ENCODE measurements around the gene CDKN2AIP. TPM values are rescaled to one million over a fixed set of nuclear protein-coding genes. Genes with fewer than 3 reads are reported as not detected.

Gene CDKN2AIP
- total and polyA plus RNA-seq, 10 of the 15 experiments (the other 5 are each of a cell fraction or from before 2014, with no cell fraction given) = 6.0 to 22.7 (median 15.9) TPM

- TF ChIP-seq MLLT1 (IDR thresholded peaks at IDR 0.05) = no peak
- TF ChIP-seq JUND (IDR thresholded peaks at IDR 0.05; ENCODE audit: low read depth, low read length) = no peak
Measured at GRCh38 chr4:183450108-183450507, 5.7 kb downstream of the CDKN2AIP start (continued).

GRCh38 chr4:183455431-183456195 lies 11.2 kb downstream of the CDKN2AIP start:
- POLR2A ChIA-PET = no interaction called here
- in situ Hi-C loops (cut with MboI) = no loop called here
- WGBS (ENCODE audit: insufficient coverage, insufficient replicate concordance, low lambda C conversion rate, missing lambda C conversion rate) = 74% methylated on average over 6 of the region's 7 CpGs

More at GRCh38 chr4:183455431-183456195, 11.2 kb downstream of the CDKN2AIP start:
- ChIA-PET CTCF (no interaction called here), SMC1A (ENCODE audit: uncharacterized antibody, unreplicated experiment) (interaction anchor here (1.5 kb wide), 1 partner anchor 11 kb away, joined by 3 read pairs; the partner anchor contains the start of gene CDKN2AIP), RAD21 (ENCODE audit: unreplicated experiment) (no interaction called here)
- no peaks in the 10 kb centered on the region for H3K79me2 ChIP-seq (ENCODE audit: control insufficient read depth, insufficient read depth, low read length)
- H3K4me3 ChIP-seq = no peak overlapping the region
- no peaks in the 10 kb centered on the region for H4K20me1 ChIP-seq (ENCODE audit: control insufficient read depth, insufficient read depth)
- intact Hi-C loops (cut with micrococcal nuclease; ENCODE audit: unreplicated experiment) = no loop called here
- H2AFZ ChIP-seq (ENCODE audit: control insufficient read depth, low read depth, low read length) = no peak overlapping the region
- ATAC-seq = no peak
- no peak for FAIRE-seq
- no peak for DNase-seq (ENCODE audit: low read depth, low spot score)
- no peak overlapping the region for H3K9ac ChIP-seq (ENCODE audit: control insufficient read depth, insufficient read depth, low read length)
- no peaks in the 10 kb centered on the region for H3K36me3 ChIP-seq (ENCODE audit: control insufficient read depth in 2 of 2, insufficient read depth in 2 of 2, low read length in 1 of 2)
- H3K27ac ChIP-seq (ENCODE audit: control insufficient read depth, insufficient read depth) = no peak overlapping the region
- no peaks in the 10 kb centered on the region for H3K27me3 ChIP-seq (replicated peaks in 1 of 2; ENCODE audit: control insufficient read depth in 2 of 2, insufficient read depth in 2 of 2, low read length in 1 of 2)
- H3K9me3 ChIP-seq (replicated peaks; ENCODE audit: control insufficient read depth, insufficient read depth, low read length) = no peaks in the 10 kb centered on the region
- no TSS peak for BruUV-seq (replicated peaks)
- H3K4me1 ChIP-seq (ENCODE audit: control insufficient read depth, insufficient read depth, low read length) = no peaks in the 10 kb centered on the region
- H3K4me2 ChIP-seq (ENCODE audit: control insufficient read depth, insufficient read depth) = no peak overlapping the region
- TF ChIP-seq ATF7 (IDR thresholded peaks at IDR 0.05; ENCODE audit: low read depth) (no peak), ESRRA (IDR thresholded peaks at IDR 0.05; ENCODE audit: low read length) (no peak), CHD1 (IDR thresholded peaks at IDR 0.05; ENCODE audit: low read depth, low read length) (no peak), SMARCA5 (IDR thresholded peaks at IDR 0.05) (no peak), PAX8 (IDR thresholded peaks at IDR 0.05) (no peak), PRDM15 (CRISPR knock-in tag; IDR thresholded peaks at IDR 0.05) (no peak), MAX (IDR thresholded peaks at IDR 0.05; ENCODE audit: low read depth, low read length) (no peak), PML (IDR thresholded peaks at IDR 0.05; ENCODE audit: low read length) (no peak), DPF2 (IDR thresholded peaks at IDR 0.05) (no peak), KDM1A (IDR thresholded peaks at IDR 0.05; ENCODE audit: borderline replicate concordance) (no peak), FOS (IDR thresholded peaks at IDR 0.05; ENCODE audit: borderline replicate concordance, extremely low read depth, insufficient read length) (no peak), SREBF2 (IDR thresholded peaks at IDR 0.05; ENCODE audit: low read length) (no peak), FOXK2 (IDR thresholded peaks at IDR 0.05) (no peak)

Data from GM12878 (cell line).